ENCODE results near the gene LRPAP1. TPM values are rescaled to one million over a fixed set of nuclear protein-coding genes. Genes with fewer than 3 reads are reported as not detected.

LRPAP1 gene
- total RNA-seq, 1 experiment from 2014 or later = 109 TPM

DNA sequence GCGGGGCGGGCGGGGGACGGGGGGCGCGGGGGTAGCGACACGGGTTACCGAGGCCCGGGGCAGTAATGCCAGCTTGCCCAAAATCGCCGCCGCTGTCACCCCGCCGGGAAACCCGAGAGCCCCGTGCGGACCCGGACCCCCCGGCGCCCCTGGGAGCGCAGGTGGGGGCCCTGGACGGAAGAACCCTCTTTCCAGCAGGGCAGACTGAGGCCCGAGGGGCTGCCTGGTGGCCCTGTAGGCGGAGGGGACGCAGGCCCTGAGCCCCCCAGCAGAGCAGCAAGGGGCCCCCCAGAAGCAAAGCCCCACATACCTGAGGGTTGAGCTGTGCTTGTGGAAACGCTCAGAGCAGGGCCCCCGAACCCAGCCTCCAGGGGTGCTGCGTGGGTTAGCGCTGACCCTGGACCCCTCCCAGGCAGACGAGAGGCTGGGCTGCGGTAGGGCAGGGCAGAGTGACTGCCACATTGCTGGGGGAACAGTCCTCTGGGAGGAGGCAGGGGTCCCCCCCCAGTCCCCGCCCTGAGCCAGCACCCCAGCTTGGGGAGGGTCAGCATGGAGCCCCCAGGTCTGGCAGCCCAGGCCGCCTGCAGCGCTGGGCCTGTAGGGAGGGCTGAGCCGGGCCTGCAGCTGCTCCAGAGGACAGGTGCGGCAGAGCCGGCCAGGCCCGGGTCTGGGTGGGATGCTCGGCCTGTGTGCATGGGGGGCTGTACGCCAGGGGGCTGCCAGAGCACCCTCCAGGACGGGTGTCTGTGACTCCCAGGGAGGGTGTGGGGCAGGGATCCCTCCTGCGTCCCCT lies 68.5 kb downstream of the LRPAP1 start:
- Histone ChIP-seq H3K9me2 (ENCODE audit: insufficient read depth) (no peaks in the 10 kb centered on the region), H4K20me1 (ENCODE audit: insufficient read depth) (no peaks in the 10 kb centered on the region), H3K27me3 (ENCODE audit: insufficient read depth, low read length) (no peaks in the 10 kb centered on the region), H3K4me3 (replicated peaks in 1 of 2; ENCODE audit: low read depth in 1 of 2, low read length in 2 of 2) (peak overlapping the region; percentile 13 to 49; a peak in 1 of 4 replicates), H2AFZ (ENCODE audit: low read depth, low read length, poor library complexity, severe bottlenecking) (no peak overlapping the region), H3K9me3 (ENCODE audit: control insufficient read depth in 1 of 2, insufficient read depth in 1 of 2, low read depth in 1 of 2, low read length in 2 of 2) (peaks cover 0 to 5% of the 10 kb centered on the region in 2 experiments; a peak in 1 of 4 replicates), H3K4me1 (ENCODE audit: control insufficient read depth in 1 of 2, insufficient read depth in 2 of 2, low read length in 2 of 2) (peaks cover 4 to 10% of the 10 kb centered on the region in 2 experiments; a peak in 2 of 4 replicates), H3K9ac (ENCODE audit: low read length) (peak overlapping the region; percentile 35; the same call in 1 of the 2 replicates), H3K4me2 (ENCODE audit: low read length) (peak overlapping the region; percentile 71), H3K36me3 (ENCODE audit: control insufficient read depth in 1 of 2, insufficient read depth in 2 of 2, low read length in 2 of 2) (no peaks in the 10 kb centered on the region), H3K27ac (ENCODE audit: low read depth, low read length) (no peak overlapping the region; the same call in 1 of the 2 replicates), H3K79me2 (ENCODE audit: insufficient read depth, low read length) (no peaks in the 10 kb centered on the region)
- RAD21 ChIA-PET (ENCODE audit: low non-redundant PET in 1 of 2, low total read pairs in 2 of 2, uncharacterized antibody in 2 of 2, unreplicated experiment in 2 of 2) = no interaction called here
- CTCF ChIA-PET = interaction anchor here (0.7 to 0.9 kb wide), 2 partner anchors 17 to 22 kb away, joined by 3 read pairs; no protein-coding TSS in a partner anchor
- BruUV-seq (replicated peaks) = no TSS peak
- TF ChIP-seq, protein P1, sequence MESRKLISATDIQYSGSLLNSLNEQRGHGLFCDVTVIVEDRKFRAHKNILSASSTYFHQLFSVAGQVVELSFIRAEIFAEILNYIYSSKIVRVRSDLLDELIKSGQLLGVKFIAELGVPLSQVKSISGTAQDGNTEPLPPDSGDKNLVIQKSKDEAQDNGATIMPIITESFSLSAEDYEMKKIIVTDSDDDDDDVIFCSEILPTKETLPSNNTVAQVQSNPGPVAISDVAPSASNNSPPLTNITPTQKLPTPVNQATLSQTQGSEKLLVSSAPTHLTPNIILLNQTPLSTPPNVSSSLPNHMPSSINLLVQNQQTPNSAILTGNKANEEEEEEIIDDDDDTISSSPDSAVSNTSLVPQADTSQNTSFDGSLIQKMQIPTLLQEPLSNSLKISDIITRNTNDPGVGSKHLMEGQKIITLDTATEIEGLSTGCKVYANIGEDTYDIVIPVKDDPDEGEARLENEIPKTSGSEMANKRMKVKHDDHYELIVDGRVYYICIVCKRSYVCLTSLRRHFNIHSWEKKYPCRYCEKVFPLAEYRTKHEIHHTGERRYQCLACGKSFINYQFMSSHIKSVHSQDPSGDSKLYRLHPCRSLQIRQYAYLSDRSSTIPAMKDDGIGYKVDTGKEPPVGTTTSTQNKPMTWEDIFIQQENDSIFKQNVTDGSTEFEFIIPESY (IDR thresholded peaks at IDR 0.05; ENCODE audit: extremely low read depth, insufficient replicate concordance, low read length) = no peak
- TF ChIP-seq SRF (IDR thresholded peaks at IDR 0.05; ENCODE audit: low read depth) (no peak), EZH2 (IDR thresholded peaks at IDR 0.05) (no peak), YY1 (IDR thresholded peaks at IDR 0.05; ENCODE audit: extremely low read depth, insufficient replicate concordance, low read depth, low read length) (no peak), RAD21 (IDR thresholded peaks at IDR 0.05; ENCODE audit: low read depth) (no peak), EZH2phosphoT487 (IDR thresholded peaks at IDR 0.05; ENCODE audit: borderline replicate concordance) (no peak), CBX3 (IDR thresholded peaks at IDR 0.05; ENCODE audit: low read depth) (no peak), ZFX (IDR thresholded peaks at IDR 0.05) (no peak), POLR2A (IDR thresholded peaks at IDR 0.05; ENCODE audit: borderline replicate concordance, extremely low read depth, insufficient read depth, insufficient read length) (no peak)
- TF ChIP-seq, protein P2, sequence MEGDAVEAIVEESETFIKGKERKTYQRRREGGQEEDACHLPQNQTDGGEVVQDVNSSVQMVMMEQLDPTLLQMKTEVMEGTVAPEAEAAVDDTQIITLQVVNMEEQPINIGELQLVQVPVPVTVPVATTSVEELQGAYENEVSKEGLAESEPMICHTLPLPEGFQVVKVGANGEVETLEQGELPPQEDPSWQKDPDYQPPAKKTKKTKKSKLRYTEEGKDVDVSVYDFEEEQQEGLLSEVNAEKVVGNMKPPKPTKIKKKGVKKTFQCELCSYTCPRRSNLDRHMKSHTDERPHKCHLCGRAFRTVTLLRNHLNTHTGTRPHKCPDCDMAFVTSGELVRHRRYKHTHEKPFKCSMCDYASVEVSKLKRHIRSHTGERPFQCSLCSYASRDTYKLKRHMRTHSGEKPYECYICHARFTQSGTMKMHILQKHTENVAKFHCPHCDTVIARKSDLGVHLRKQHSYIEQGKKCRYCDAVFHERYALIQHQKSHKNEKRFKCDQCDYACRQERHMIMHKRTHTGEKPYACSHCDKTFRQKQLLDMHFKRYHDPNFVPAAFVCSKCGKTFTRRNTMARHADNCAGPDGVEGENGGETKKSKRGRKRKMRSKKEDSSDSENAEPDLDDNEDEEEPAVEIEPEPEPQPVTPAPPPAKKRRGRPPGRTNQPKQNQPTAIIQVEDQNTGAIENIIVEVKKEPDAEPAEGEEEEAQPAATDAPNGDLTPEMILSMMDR (IDR thresholded peaks at IDR 0.05 in 2 of 3, conservative IDR thresholded peaks at IDR 0.05 in 1 of 3; ENCODE audit: borderline replicate concordance in 1 of 3, insufficient read depth in 1 of 3, low read depth in 2 of 3, low read length in 2 of 3) = no peak
- TF ChIP-seq, protein P3, sequence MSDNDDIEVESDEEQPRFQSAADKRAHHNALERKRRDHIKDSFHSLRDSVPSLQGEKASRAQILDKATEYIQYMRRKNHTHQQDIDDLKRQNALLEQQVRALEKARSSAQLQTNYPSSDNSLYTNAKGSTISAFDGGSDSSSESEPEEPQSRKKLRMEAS (IDR thresholded peaks at IDR 0.05) = no peak
- POLR2A ChIA-PET = no interaction called here
- intact Hi-C loops (cut with micrococcal nuclease) = no loop called here
- no peak for ATAC-seq
- no peak for DNase-seq (ENCODE audit: low read depth, low spot score)

Data from HCT116 (cell line).